ENCODE results near the gene DEFB112.

DEFB112 gene

GRCh38 chr6:49995278-49995677, 54.5 kb downstream of the DEFB112 start:
- DNase-seq (ENCODE audit: low read depth): no peak

Measured in non-pigmented ciliary epithelial cell (primary cell).